Measurements from ENCODE around the gene FAM186B. TPM values are rescaled to one million over a fixed set of nuclear protein-coding genes. Genes with fewer than 3 reads are reported as not detected.

Gene FAM186B
- total RNA-seq, 4 donors from 2014 or later: 0.42 to 0.98 (median 0.44) TPM; not detected in 1

- H3K27ac ChIP-seq: peak overlapping the region in 2 of 4 donors; percentile 55 to 81
- no peak for DNase-seq (ENCODE audit: low spot score in 2 of 2)
- TF ChIP-seq, protein P1, sequence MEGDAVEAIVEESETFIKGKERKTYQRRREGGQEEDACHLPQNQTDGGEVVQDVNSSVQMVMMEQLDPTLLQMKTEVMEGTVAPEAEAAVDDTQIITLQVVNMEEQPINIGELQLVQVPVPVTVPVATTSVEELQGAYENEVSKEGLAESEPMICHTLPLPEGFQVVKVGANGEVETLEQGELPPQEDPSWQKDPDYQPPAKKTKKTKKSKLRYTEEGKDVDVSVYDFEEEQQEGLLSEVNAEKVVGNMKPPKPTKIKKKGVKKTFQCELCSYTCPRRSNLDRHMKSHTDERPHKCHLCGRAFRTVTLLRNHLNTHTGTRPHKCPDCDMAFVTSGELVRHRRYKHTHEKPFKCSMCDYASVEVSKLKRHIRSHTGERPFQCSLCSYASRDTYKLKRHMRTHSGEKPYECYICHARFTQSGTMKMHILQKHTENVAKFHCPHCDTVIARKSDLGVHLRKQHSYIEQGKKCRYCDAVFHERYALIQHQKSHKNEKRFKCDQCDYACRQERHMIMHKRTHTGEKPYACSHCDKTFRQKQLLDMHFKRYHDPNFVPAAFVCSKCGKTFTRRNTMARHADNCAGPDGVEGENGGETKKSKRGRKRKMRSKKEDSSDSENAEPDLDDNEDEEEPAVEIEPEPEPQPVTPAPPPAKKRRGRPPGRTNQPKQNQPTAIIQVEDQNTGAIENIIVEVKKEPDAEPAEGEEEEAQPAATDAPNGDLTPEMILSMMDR (IDR thresholded peaks at IDR 0.05): no peak
- TF ChIP-seq POLR2A (IDR thresholded peaks at IDR 0.05) (no peak), EP300 (IDR thresholded peaks at IDR 0.05) (no peak)
- H3K4me3 ChIP-seq: no peak overlapping the region
- H3K9me3 ChIP-seq: no peaks in the 10 kb centered on the region
- H3K27me3 ChIP-seq: no peaks in the 10 kb centered on the region
- H3K4me1 ChIP-seq: peaks cover 0 to 42% (median 14%) of the 10 kb centered on the region in 4 donors
- 89 to 92% methylated on average over 7 to 11 of the region's 11 CpGs for WGBS, 2 donors
- peaks cover 0 to 95% (median 5%) of the 10 kb centered on the region in 3 donors for H3K36me3 ChIP-seq
Observed at GRCh38 chr12:49649445-49649844, 44.0 kb upstream of the FAM186B start.

DNA sequence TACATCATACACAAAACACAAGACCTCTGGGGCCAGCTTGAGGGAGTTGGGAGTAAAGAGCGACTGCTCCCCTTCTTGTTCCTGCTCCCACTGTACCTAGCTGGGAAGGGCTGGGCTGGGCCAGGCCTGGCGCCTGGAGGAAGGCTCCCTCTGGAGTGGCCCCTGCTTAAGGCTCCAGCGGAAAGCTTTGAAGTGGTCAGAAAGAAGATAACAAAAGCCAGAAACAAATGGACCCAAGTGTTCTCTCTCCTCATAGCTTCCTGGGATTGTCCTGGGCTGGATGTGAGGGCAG, 43.2 kb upstream of the FAM186B start:
- Histone ChIP-seq H3K27me3 (no peaks in the 10 kb centered on the region), H3K36me3 (peaks cover 0 to 95% (median 5%) of the 10 kb centered on the region in 3 donors), H3K27ac (peak overlapping the region; percentile 16 to 81 (median 66)), H3K4me1 (peaks cover 0 to 46% (median 15%) of the 10 kb centered on the region in 4 donors), H3K4me3 (no peak overlapping the region), H3K9me3 (no peaks in the 10 kb centered on the region)
- TF ChIP-seq, protein P1 (IDR thresholded peaks at IDR 0.05): no peak
- TF ChIP-seq EP300 (IDR thresholded peaks at IDR 0.05) (no peak), POLR2A (IDR thresholded peaks at IDR 0.05) (no peak)
- whole genome bisulfite sequencing, 2 donors: 64 to 84% methylated on average over 3 of the region's 3 CpGs
- DNase-seq (ENCODE audit: low spot score in 2 of 2): no peak

GRCh38 chr12:49647827-49648711, 42.6 kb upstream of the FAM186B start:
- no peaks in the 10 kb centered on the region for H3K27me3 ChIP-seq
- H3K36me3 ChIP-seq: peaks cover 0 to 95% (median 5%) of the 10 kb centered on the region in 3 donors
- H3K9me3 ChIP-seq: no peaks in the 10 kb centered on the region
- TF ChIP-seq POLR2A (IDR thresholded peaks at IDR 0.05): no peak
- TF ChIP-seq EP300 (IDR thresholded peaks at IDR 0.05): no peak
- TF ChIP-seq, protein P1 (IDR thresholded peaks at IDR 0.05): no peak
- no peak overlapping the region for H3K4me3 ChIP-seq
- 78 to 81% methylated on average over 14 to 15 of the region's 15 CpGs for whole genome bisulfite sequencing, 2 donors
- H3K27ac ChIP-seq: peak overlapping the region; percentile 38 to 81 (median 66)
- peaks cover 0 to 46% (median 15%) of the 10 kb centered on the region in 4 donors for H3K4me1 ChIP-seq
- DNase-seq (ENCODE audit: low spot score in 2 of 2): no peak

GRCh38 chr12:49646871-49647654, 41.6 kb upstream of the FAM186B start:
- H3K4me1 ChIP-seq: peaks cover 0 to 46% (median 15%) of the 10 kb centered on the region in 4 donors
- TF ChIP-seq EP300 (IDR thresholded peaks at IDR 0.05) (no peak), POLR2A (IDR thresholded peaks at IDR 0.05) (no peak)
- TF ChIP-seq, protein P1 (IDR thresholded peaks at IDR 0.05): no peak
- WGBS, 2 donors: 64 to 68% methylated on average over 12 of the region's 12 CpGs
- H3K27ac ChIP-seq: peak overlapping the region; percentile 38 to 81 (median 62)
- no peak overlapping the region for H3K4me3 ChIP-seq
- no peaks in the 10 kb centered on the region for H3K9me3 ChIP-seq
- DNase-seq (ENCODE audit: low spot score in 2 of 2): no peak
- H3K27me3 ChIP-seq: no peaks in the 10 kb centered on the region
- H3K36me3 ChIP-seq: peaks cover 0 to 95% (median 5%) of the 10 kb centered on the region in 3 donors
